Trophoblast cell (in vitro differentiated cells and primary cell): ENCODE measurements around the gene RAB1B.

Source experiments
- DNase-seq, 2 donors: peaks; one replicate each; pipeline ENCODE4 v3.0.0-alpha.2; 2016
- H2AFZ ChIP-seq: 2 replicates; pipeline ENCODE4 v1.6.1; 2013; ENCODE audit warnings: low read length, moderate library complexity, mild to moderate bottlenecking; ENCODE audit not compliant: insufficient read depth, poor library complexity
- H2AK5ac ChIP-seq: 2 replicates; pipeline ENCODE4 v1.6.1; 2013; ENCODE audit warnings: mild to moderate bottlenecking, low read length
- H2BK120ac ChIP-seq: 2 replicates; pipeline ENCODE4 v1.6.1; 2013; ENCODE audit warnings: low read length, mild to moderate bottlenecking, moderate library complexity; ENCODE audit not compliant: insufficient read depth, poor library complexity
- H2BK12ac ChIP-seq: 2 replicates; pipeline ENCODE4 v1.6.1; 2013; ENCODE audit warnings: mild to moderate bottlenecking, low read length, moderate library complexity
- H2BK5ac ChIP-seq: 2 replicates; pipeline ENCODE4 v1.6.1; 2013; ENCODE audit warnings: low read length, low read depth, moderate library complexity, mild to moderate bottlenecking; ENCODE audit not compliant: poor library complexity
- H3K14ac ChIP-seq: 2 replicates; pipeline ENCODE4 v1.6.1; 2013; ENCODE audit warnings: mild to moderate bottlenecking, low read length
- H3K18ac ChIP-seq: 2 replicates; pipeline ENCODE4 v1.6.1; 2013; ENCODE audit warnings: mild to moderate bottlenecking, low read length
- H3K23ac ChIP-seq: 2 replicates; pipeline ENCODE4 v1.6.1; 2013; ENCODE audit warnings: low read length
- H3K27ac ChIP-seq: 2 replicates; pipeline ENCODE4 v1.5.1; 2013; ENCODE audit warnings: low read depth, mild to moderate bottlenecking, inconsistent platforms, low read length, moderate library complexity
- H3K27me3 ChIP-seq: 2 replicates; pipeline ENCODE4 v1.6.1; 2013; ENCODE audit warnings: inconsistent platforms, mild to moderate bottlenecking, low read length, moderate library complexity; ENCODE audit not compliant: insufficient read depth
- H3K36me3 ChIP-seq, 2 experiments: 1 replicate in 1 of 2; 2 replicates in 1 of 2; pipeline ENCODE4 v1.6.1; 2013; ENCODE audit warnings: low read length in 2 of 2, mild to moderate bottlenecking in 2 of 2, moderate library complexity in 1 of 2; ENCODE audit not compliant: insufficient read depth in 2 of 2, control insufficient read depth in 1 of 2
- H3K4ac ChIP-seq: 2 replicates; pipeline ENCODE4 v1.6.1; 2013; ENCODE audit warnings: low read depth, mild to moderate bottlenecking, low read length, moderate library complexity
- H3K4me1 ChIP-seq, 2 experiments: 1 replicate in 1 of 2; 2 replicates in 1 of 2; pipeline ENCODE4 v1.6.1; 2013; ENCODE audit warnings: low read length in 2 of 2, mild to moderate bottlenecking in 2 of 2, moderate library complexity in 1 of 2; ENCODE audit not compliant: insufficient read depth in 2 of 2, control insufficient read depth in 1 of 2
- H3K4me2 ChIP-seq: 2 replicates; pipeline ENCODE4 v1.6.1; 2013; ENCODE audit warnings: inconsistent platforms, mild to moderate bottlenecking, low read length, moderate library complexity
- H3K4me3 ChIP-seq: 2 replicates; pipeline ENCODE4 v1.5.1; 2013; ENCODE audit warnings: mild to moderate bottlenecking, low read depth, low read length, inconsistent platforms
- H3K79me1 ChIP-seq: one replicate; pipeline ENCODE4 v1.6.1; 2013; ENCODE audit warnings: low read length
- H3K79me2 ChIP-seq: 2 replicates; pipeline ENCODE4 v1.6.1; 2013; ENCODE audit warnings: low read length, mild to moderate bottlenecking; ENCODE audit not compliant: control insufficient read depth, insufficient read depth, poor library complexity
- H3K9ac ChIP-seq: 2 replicates; pipeline ENCODE4 v1.6.1; 2013; ENCODE audit warnings: mild to moderate bottlenecking, low read length
- H3K9me3 ChIP-seq: 2 replicates; pipeline ENCODE4 v1.6.1; 2013; ENCODE audit warnings: low read depth, mild to moderate bottlenecking, control low read depth, inconsistent platforms, low read length; ENCODE audit not compliant: insufficient read depth
- H4K12ac ChIP-seq: 2 replicates; pipeline ENCODE4 v1.6.1; 2013; ENCODE audit warnings: low read depth, mild to moderate bottlenecking, low read length, moderate library complexity
- H4K8ac ChIP-seq: 2 replicates; pipeline ENCODE4 v1.6.1; 2013; ENCODE audit warnings: low read depth, mild to moderate bottlenecking, low read length, moderate library complexity
- H4K91ac ChIP-seq: one replicate; pipeline ENCODE4 v1.6.1; 2013; ENCODE audit warnings: low read depth, mild to moderate bottlenecking, low read length, moderate library complexity
- WGBS: extraction: QIAGEN DNeasy Blood & Tissue Kit; methylation state at CpG from one replicate; pipeline ENCODE4 v1.1.7; 2013; ENCODE audit warnings: missing lambda C conversion rate; ENCODE audit not compliant: insufficient read length, insufficient coverage; ENCODE audit errors: extremely low coverage; 5-methylcytosine and 5-hydroxymethylcytosine counted together

RAB1B gene

DNA sequence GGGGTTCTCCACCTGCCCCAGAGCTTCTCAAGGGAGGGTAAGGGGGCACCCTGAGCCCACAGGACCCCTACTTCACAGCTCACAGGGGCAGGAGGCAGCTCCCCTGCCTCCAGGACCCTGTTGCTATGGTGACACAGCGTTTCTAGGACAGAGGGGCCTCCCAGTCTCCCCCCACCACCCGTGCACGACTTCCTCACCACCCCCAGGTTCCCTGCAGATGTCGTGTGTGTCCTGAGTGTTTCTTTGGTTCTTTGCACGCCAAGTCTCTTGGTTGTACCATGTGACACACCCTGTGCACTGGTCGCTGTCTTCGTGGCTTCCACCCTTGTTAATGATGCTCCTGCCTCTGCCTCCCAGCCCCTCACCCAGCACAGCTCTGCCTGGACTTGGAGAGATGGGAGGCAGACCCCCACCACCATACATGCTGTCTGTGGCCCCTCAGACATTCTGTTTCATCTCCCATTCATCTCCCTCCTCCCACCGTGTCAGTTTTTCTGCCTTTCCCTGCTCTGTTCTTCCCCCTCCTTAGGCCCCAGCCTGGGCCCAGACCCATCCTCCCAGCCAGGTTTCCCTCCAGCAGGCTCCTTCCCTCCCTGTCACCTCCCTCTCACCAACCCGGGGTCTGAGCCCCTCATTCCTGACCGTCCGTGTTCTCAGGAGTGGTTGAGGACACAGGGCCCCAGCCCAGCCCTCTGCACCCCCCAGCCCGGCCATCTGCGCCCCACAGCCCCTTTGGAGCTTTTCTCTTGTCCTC is 24.5 kb upstream of the RAB1B start:
- Histone ChIP-seq H4K12ac (no peak overlapping the region), H2BK12ac (no peak overlapping the region), H3K14ac (no peak overlapping the region), H2BK5ac (no peak overlapping the region), H3K4me3 (no peak overlapping the region), H3K4me1 (no peaks in the 10 kb centered on the region), H2BK120ac (no peak overlapping the region), H3K27me3 (no peaks in the 10 kb centered on the region), H3K79me1 (no peaks in the 10 kb centered on the region), H3K9me3 (peaks cover 2% of the 10 kb centered on the region), H3K9ac (no peak overlapping the region), H3K18ac (no peak overlapping the region), H2AK5ac (no peak overlapping the region), H3K4ac (no peak overlapping the region), H4K8ac (no peak overlapping the region), H3K36me3 (peaks cover 51 to 73% of the 10 kb centered on the region in 2 experiments), H3K79me2 (no peaks in the 10 kb centered on the region), H2AFZ (no peak overlapping the region), H3K23ac (no peak overlapping the region), H3K4me2 (no peak overlapping the region), H3K27ac (no peak overlapping the region), H4K91ac (no peak overlapping the region)
- WGBS: no CpG with 5 or more reads among the region's 13 CpGs
- DNase-seq: no peak

DNA sequence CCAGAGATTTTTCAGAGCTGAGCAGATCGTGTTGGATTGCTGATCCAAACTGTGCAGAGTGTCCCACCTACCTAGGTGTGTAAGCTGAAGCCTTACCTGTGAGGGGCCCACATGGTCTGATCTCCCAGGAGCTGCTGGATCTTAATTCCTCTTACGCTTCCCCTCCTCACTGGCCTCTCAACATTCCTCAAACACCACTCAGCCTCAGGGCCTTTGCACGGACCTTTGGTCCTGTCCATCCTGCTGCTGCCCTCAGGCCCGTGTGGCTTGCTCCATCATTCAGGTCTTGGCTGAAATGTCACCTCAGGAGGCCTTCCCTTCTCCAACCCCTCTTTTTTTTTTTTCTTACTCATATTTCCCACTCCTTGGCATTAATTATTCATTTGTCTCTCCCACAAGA is 21.1 kb upstream of the RAB1B start:
- Histone ChIP-seq H3K27me3 (no peaks in the 10 kb centered on the region), H2AK5ac (no peak overlapping the region), H3K4ac (no peak overlapping the region), H3K14ac (no peak overlapping the region), H4K91ac (no peak overlapping the region), H3K36me3 (peaks cover 42 to 57% of the 10 kb centered on the region in 2 experiments), H2BK5ac (no peak overlapping the region), H4K8ac (no peak overlapping the region), H3K4me1 (no peaks in the 10 kb centered on the region), H3K18ac (no peak overlapping the region), H3K9me3 (no peaks in the 10 kb centered on the region), H3K79me1 (no peaks in the 10 kb centered on the region), H3K9ac (no peak overlapping the region), H2BK120ac (no peak overlapping the region), H3K79me2 (no peaks in the 10 kb centered on the region), H3K23ac (no peak overlapping the region), H3K4me2 (no peak overlapping the region), H4K12ac (no peak overlapping the region), H3K27ac (no peak overlapping the region), H3K4me3 (no peak overlapping the region), H2BK12ac (no peak overlapping the region), H2AFZ (no peak overlapping the region)
- DNase-seq: peak; percentile 83 to 88
- WGBS: no CpG with 5 or more reads among the region's 4 CpGs

DNA sequence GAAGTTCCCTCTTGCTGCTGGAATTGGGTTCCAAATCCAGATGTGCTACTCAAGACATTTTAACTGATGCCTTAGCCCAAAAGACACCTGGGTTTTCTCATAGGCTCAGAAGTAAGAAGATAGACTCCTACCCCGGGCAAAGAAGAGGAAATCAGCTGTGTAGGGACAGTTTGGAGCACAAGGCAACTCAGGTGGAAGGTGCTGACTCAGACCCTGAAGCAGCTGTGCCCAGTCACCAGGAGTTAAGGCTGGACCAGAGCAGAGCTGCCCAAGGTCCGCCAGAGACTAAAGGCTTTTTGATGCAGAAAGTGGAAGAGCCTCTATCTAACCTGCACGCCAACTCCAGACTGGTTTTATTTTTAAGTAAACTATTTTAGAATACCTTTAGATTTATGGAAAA is 20.6 kb upstream of the RAB1B start:
- Histone ChIP-seq H3K79me1 (no peaks in the 10 kb centered on the region), H3K18ac (no peak overlapping the region), H3K27me3 (no peaks in the 10 kb centered on the region), H2BK12ac (no peak overlapping the region), H2AK5ac (no peak overlapping the region), H2BK120ac (no peak overlapping the region), H2AFZ (no peak overlapping the region), H3K14ac (no peak overlapping the region), H3K4me2 (no peak overlapping the region), H4K8ac (no peak overlapping the region), H3K4me1 (no peaks in the 10 kb centered on the region), H3K79me2 (no peaks in the 10 kb centered on the region), H4K91ac (no peak overlapping the region), H3K4ac (no peak overlapping the region), H3K9me3 (no peaks in the 10 kb centered on the region), H3K4me3 (no peak overlapping the region), H3K23ac (no peak overlapping the region), H4K12ac (no peak overlapping the region), H2BK5ac (no peak overlapping the region), H3K36me3 (peaks cover 38 to 52% of the 10 kb centered on the region in 2 experiments), H3K27ac (no peak overlapping the region), H3K9ac (no peak overlapping the region)
- no peak for DNase-seq
- WGBS: no CpG with 5 or more reads among the region's 3 CpGs

DNA sequence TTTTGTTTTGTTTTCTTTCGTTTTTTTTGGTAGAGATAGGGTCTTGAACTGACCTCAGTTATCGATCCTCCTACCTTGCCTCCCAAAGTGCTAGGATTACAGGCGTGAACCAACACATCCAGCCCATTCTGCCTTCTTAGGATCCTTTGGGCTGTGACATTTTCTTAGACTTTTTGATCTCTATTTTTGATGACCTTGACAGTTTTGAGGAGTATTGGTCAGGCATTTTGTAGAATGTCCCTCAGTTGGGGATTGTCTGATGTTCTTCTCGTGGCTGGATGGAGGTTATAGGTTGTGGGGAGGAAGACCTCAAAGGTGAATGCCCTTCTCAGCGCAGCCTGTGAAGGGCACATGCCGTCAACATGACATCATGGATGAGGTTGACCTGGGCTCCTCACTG is 19.5 kb upstream of the RAB1B start:
- Histone ChIP-seq H2AK5ac (no peak overlapping the region), H3K18ac (no peak overlapping the region), H3K36me3 (peaks cover 27 to 44% of the 10 kb centered on the region in 2 experiments), H2BK12ac (no peak overlapping the region), H3K27me3 (no peaks in the 10 kb centered on the region), H3K4me2 (no peak overlapping the region), H3K79me2 (no peaks in the 10 kb centered on the region), H3K27ac (no peak overlapping the region), H4K12ac (no peak overlapping the region), H3K14ac (no peak overlapping the region), H3K23ac (no peak overlapping the region), H3K9me3 (no peaks in the 10 kb centered on the region), H2BK120ac (no peak overlapping the region), H2BK5ac (no peak overlapping the region), H2AFZ (no peak overlapping the region), H3K4me3 (no peak overlapping the region), H3K4me1 (no peaks in the 10 kb centered on the region), H3K9ac (no peak overlapping the region), H3K79me1 (no peaks in the 10 kb centered on the region), H4K91ac (no peak overlapping the region), H4K8ac (no peak overlapping the region), H3K4ac (no peak overlapping the region)
- no peak for DNase-seq
- WGBS: no CpG with 5 or more reads among the region's 6 CpGs
